Upper lobe of left lung (tissue), 6 donors: ENCODE data around the gene MRPS5. TPM values are rescaled to one million over a fixed set of nuclear protein-coding genes. Genes with fewer than 3 reads are reported as not detected.

Experiments used
- ATAC-seq, 2 donors: fragments of 200-7000 bp; cut with Tn5 transposase; one replicate each; pipeline ENCODE4 v1.9.1; 2022; ENCODE audit warnings: mild to moderate bottlenecking in 2 of 2, moderate library complexity in 2 of 2; ENCODE audit not compliant: low FRiP score in 2 of 2
- DNase-seq, 2 donors: peaks; one replicate each; pipeline ENCODE4 v3.0.0-alpha.2; 2019 to 2020
- H3K27ac ChIP-seq, 4 donors: fragments of 200-600 bp; sonication (generic); one replicate each; pipeline ENCODE4 v1.5.1; 2016 to 2019
- H3K27me3 ChIP-seq, 4 donors: fragments of 200-600 bp; sonication (generic); one replicate each; pipeline ENCODE4 v1.5.1; 2017 to 2019
- H3K36me3 ChIP-seq, 4 donors: fragments of 200-600 bp; sonication (generic); one replicate each; pipeline ENCODE4 v1.5.1; 2016 to 2019
- H3K4me1 ChIP-seq, 4 donors: fragments of 200-600 bp; sonication (generic); one replicate each; pipeline ENCODE4 v1.5.1; 2018 to 2019
- H3K4me3 ChIP-seq, 4 donors: fragments of 200-600 bp; sonication (generic); one replicate each; pipeline ENCODE4 v1.5.1; 2017 to 2019; ENCODE audit warnings: mild to moderate bottlenecking in 2 of 4, moderate library complexity in 1 of 4
- H3K9me3 ChIP-seq, 4 donors: fragments of 200-600 bp; sonication (generic); one replicate each; pipeline ENCODE4 v1.5.1; 2018 to 2019
- EP300 ChIP-seq, 4 donors: sonication (generic); formaldehyde crosslinking; IDR thresholded peaks; one replicate each; pipeline ENCODE4 v1.5.1; 2017; ENCODE audit warnings: antibody characterized with exemption in 4 of 4, control low read depth in 2 of 4
- POLR2A ChIP-seq, 4 donors: fragments of 450-650 bp; IDR thresholded peaks; one replicate each; pipeline ENCODE4 v1.5.1; 2016 to 2017; ENCODE audit warnings: antibody characterized with exemption in 4 of 4, mild to moderate bottlenecking in 2 of 4
- POLR2AphosphoS5 ChIP-seq, 2 donors: sonication (generic); formaldehyde crosslinking; IDR thresholded peaks; one replicate each; pipeline ENCODE4 v1.5.1; 2017; ENCODE audit warnings: antibody characterized with exemption in 2 of 2
- WGBS, 2 donors: methylation state at CpG; one replicate each; pipeline ENCODE4 v1.1.5; 2017 to 2018; 5-methylcytosine and 5-hydroxymethylcytosine counted together
- total RNA-seq, 6 donors: library from RNA; depleted of rRNA in 4 of 6; stranded (reverse); fragments of >200 nt in 4 of 6; gene quantifications; one replicate each; pipeline versions ENCODE4 v1.1.0 to v1.2.1, GENCODE V29; 2016 to 2021
- TF ChIP-seq, protein P1 (sequence below), 6 experiments: fragments of 450-650 bp in 4 of 6; fragments of 200-600 bp in 2 of 6; sonication (generic) in 2 of 6; IDR thresholded peaks; one replicate each; pipeline ENCODE4 v1.5.1; 2016 to 2019; ENCODE audit warnings: antibody characterized with exemption in 6 of 6
- donor health status: DM: no; HTN: no; CAD: no; lungs with moderate emphysema.
- donor health status: DM: no; HTN: yes; CAD: no; lungs with severe emphysema.

The MRPS5 gene
- total RNA-seq, 6 donors from 2014 or later: 37.5 to 77.5 (median 47.9) TPM

DNA sequence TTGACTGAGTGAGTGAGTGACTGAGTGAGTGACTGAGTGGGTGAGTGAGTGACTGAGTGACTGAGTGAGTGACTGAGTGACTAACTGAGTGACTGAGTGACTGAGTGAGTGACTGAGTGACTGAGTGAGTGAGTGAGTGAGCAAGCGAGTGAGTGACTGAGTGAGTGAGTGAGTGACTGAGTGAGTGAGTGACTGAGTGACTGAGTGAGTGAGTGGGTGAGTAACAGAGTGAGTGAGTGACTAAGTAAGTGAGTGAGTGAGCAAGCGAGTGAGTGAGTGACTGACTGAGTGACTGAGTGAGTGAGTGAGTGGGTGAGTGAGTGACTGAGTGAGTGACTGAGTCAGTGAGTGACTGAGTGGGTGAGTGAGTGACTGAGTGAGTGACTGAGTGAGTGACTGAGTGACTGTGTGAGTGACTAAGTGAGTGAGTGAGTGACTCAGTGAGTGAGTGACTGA, 84.2 kb downstream of the MRPS5 start:
- H3K9me3 ChIP-seq: no peaks in the 10 kb centered on the region
- H3K27ac ChIP-seq: peak overlapping the region in 1 of 4 donors; percentile 43
- no peak overlapping the region for H3K4me3 ChIP-seq
- H3K27me3 ChIP-seq: no peaks in the 10 kb centered on the region
- ATAC-seq (no peak), DNase-seq (no peak)
- H3K4me1 ChIP-seq: peaks cover 4 to 8% (median 6%) of the 10 kb centered on the region in 4 donors
- no peaks in the 10 kb centered on the region for H3K36me3 ChIP-seq
- TF ChIP-seq POLR2AphosphoS5 (IDR thresholded peaks at IDR 0.05): no peak
- TF ChIP-seq EP300 (IDR thresholded peaks at IDR 0.05): no peak
- no peak for TF ChIP-seq POLR2A (IDR thresholded peaks at IDR 0.05)
- TF ChIP-seq, protein P1, sequence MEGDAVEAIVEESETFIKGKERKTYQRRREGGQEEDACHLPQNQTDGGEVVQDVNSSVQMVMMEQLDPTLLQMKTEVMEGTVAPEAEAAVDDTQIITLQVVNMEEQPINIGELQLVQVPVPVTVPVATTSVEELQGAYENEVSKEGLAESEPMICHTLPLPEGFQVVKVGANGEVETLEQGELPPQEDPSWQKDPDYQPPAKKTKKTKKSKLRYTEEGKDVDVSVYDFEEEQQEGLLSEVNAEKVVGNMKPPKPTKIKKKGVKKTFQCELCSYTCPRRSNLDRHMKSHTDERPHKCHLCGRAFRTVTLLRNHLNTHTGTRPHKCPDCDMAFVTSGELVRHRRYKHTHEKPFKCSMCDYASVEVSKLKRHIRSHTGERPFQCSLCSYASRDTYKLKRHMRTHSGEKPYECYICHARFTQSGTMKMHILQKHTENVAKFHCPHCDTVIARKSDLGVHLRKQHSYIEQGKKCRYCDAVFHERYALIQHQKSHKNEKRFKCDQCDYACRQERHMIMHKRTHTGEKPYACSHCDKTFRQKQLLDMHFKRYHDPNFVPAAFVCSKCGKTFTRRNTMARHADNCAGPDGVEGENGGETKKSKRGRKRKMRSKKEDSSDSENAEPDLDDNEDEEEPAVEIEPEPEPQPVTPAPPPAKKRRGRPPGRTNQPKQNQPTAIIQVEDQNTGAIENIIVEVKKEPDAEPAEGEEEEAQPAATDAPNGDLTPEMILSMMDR (IDR thresholded peaks at IDR 0.05): no peak
- WGBS, 2 donors: 90% methylated on average over 2 of the region's 2 CpGs

DNA sequence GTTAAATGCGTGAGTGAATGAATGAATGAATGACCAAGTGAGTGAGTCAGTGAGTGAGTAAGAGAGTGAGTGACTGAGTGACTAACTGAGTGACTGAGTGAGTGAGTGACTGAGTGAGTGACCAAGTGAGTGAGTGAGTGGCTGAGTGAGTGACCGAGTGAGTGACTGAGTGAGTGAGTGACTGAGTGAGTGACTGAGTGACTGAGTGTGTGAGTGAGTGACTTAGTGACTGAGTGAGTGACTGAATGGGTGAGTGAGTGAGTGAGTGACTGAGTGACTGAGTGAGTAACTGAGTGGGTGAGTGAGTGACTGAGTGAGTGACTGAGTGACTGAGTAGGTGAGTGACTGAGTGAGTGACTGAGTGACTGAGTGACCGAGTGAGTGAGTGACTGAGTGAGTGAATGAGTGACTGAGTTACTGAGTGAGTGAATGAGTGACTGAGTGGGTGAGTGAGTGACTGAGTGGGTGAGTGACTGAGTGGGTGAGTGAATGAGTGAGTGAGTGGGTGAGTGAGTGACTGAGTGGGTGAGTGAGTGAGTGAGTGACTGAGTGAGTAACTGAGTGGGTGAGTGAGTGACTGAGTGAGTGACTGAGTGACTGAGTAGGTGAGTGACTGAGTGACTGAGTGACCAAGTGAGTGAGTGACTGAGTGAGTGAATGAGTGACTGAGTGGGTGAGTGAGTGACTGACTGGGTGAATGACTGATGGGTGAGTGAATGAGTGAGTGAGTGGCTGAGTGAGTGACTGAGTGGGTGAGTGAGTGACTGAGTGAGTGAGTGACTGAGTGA, 84.8 kb downstream of the MRPS5 start:
- H3K27ac ChIP-seq: peak overlapping the region in 2 of 4 donors; percentile 4 to 43
- H3K9me3 ChIP-seq: no peaks in the 10 kb centered on the region
- DNase-seq: no peak
- H3K4me1 ChIP-seq: peaks cover 0 to 5% (median 3%) of the 10 kb centered on the region in 4 donors
- no peak for ATAC-seq
- no peak overlapping the region for H3K4me3 ChIP-seq
- H3K36me3 ChIP-seq: no peaks in the 10 kb centered on the region
- TF ChIP-seq EP300 (IDR thresholded peaks at IDR 0.05) (no peak), POLR2A (IDR thresholded peaks at IDR 0.05) (no peak), POLR2AphosphoS5 (IDR thresholded peaks at IDR 0.05) (no peak)
- TF ChIP-seq, protein P1 (IDR thresholded peaks at IDR 0.05): no peak
- no peaks in the 10 kb centered on the region for H3K27me3 ChIP-seq
- 83 to 95% methylated on average over 3 of the region's 3 CpGs for WGBS, 2 donors

Other genes starting within 250 kb of the MRPS5 start
- gene MAL, start 96.1 kb downstream of the MRPS5 start, total RNA-seq: 10 to 100 TPM in 1 of 6 donors, 1 to 10 TPM in 4, not detected in 1; 3.7 to 13.0 (median 5.0) TPM
- gene ZNF514, start 38.0 kb upstream of the MRPS5 start, total RNA-seq: 10 to 100 TPM; 12.5 to 49.2 (median 15.9) TPM
- 10 to 100 TPM in 1 of 6 donors, 1 to 10 TPM in 4, not detected in 1; 4.1 to 12.6 (median 4.5) TPM for gene ZNF2, start 44.0 kb upstream of the MRPS5 start, total RNA-seq
- gene ZNF892, start 85.7 kb upstream of the MRPS5 start, total RNA-seq: 10 to 100 TPM in 2 of 6 donors, 1 to 10 TPM in 4; 2.4 to 13.6 (median 4.4) TPM
- 10 to 100 TPM in 2 of 6 donors, 1 to 10 TPM in 4; 3.3 to 26.2 (median 5.0) TPM for gene PROM2, start 152.6 kb upstream of the MRPS5 start, total RNA-seq
- 1 to 10 TPM; 1.0 to 5.9 (median 2.5) TPM for gene KCNIP3, start 175.5 kb upstream of the MRPS5 start, total RNA-seq